HS-5 (cell line): ENCODE data around the gene CDC42EP5.

Experiments
- DNase-seq: peaks from one replicate; pipeline ENCODE4 v3.0.0-alpha.2; 2012; ENCODE audit warnings: low read depth

CDC42EP5 gene

DNA sequence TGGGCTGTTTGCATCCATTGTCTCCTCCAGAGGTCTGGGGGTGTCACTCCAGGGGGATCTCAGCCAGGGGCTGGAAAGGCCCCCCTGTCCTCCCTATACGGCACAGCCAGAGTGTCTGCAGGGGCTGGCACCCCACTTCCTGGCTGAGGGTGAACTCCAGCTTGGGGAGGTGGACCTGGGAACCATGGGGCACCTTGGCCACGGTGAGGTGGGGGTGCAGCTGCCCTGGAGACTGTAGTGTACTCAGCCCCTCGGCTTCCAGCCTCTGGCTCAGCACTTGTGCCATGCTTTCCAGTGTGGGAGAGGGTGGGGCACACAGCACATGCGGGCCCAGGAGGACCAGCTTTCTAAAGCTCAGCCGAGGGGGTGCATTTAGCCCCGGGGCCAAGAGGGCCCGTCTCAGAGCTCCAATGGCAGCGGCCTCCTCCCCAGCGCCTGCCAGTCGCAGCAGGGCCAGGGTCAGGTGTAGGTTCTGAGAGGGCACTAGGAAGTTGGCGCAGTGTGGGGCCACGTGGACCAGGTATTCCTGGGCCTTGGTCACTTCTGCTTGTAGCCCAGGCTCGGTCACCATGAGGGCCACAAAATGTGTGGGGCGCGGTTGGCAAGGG, 10.9 kb downstream of the CDC42EP5 start:
- DNase-seq, result no peak

DNA sequence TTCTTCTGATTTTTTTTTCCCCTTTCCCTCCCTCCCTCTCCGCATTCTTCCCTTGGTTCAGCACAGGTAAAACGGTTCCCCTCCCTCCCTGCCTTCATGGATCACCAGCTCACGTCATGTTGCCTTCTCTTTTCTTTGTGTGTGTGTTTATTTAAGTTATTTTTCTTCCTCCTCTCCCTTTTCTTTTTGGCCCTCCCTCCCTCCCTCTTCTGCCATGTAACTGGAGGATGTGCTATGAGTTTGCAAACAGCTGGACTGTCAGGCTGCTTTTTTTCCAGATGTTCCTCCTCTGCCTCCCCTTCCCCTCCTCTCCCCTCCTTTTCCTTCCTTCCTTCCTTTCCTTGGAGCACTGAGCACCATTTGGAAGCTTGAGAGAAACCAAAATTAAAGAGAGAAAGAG, 11.5 kb downstream of the CDC42EP5 start:
- DNase-seq, result no peak

DNA sequence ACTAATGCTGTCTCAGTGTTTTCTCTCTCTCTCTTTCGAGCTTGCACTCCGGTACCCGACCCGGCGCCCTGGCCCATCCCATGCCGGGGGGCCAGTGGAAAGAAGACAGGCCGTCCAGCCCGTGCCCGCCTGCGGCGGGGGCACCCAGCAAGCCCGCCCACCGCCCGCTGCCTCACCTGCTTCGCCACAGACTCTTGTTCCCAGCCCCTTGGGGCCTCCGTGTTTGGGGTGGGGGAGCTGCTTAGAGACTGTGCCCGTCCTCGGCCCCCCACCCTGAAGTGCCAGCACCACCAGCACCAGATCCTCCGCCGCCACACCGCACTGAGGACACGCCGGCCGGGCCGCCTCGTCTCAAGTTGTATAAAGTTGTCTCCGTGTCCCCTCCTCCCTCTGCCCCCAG, 11.9 kb downstream of the CDC42EP5 start:
- DNase-seq, result no peak

DNA sequence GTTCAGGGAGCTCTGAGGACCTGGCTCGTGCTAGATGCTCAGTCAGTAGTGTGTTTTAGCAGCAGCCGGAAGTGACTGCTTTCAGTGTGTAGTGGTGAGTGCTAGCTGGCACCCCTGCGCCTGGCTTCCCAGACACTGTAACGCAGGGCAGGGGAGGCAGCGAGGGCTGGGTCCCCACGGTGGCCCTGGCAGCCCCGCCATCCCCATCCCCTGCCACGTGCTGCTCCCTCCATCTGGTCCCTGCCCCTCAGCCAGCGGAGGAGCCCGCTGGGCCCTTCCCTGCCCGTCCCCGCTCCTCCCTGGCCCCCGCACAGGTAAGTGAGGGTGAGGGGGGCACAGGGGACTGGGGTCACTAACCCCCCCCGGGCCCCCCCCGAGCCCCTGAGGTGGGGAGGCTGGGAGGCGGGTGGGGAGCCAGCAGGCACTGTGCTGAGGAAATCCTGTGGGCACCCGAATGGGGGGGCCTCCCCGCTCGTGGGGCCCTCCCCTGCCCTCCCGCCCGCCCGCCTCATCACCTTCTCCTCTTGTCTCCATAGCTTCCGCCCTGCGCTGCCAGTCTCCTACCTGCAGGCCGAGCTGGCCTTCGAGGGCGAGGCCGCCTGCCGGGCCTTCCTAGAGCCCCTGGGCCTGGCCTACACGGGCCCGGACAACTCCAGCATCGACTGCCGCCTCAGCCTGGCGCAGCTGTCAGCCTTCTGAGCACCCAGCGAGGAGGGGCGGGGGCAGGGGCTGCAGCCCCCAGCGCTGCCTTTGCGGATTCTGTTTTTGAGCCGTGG, 12.7 kb downstream of the CDC42EP5 start:
- DNase-seq, result no peak

DNA sequence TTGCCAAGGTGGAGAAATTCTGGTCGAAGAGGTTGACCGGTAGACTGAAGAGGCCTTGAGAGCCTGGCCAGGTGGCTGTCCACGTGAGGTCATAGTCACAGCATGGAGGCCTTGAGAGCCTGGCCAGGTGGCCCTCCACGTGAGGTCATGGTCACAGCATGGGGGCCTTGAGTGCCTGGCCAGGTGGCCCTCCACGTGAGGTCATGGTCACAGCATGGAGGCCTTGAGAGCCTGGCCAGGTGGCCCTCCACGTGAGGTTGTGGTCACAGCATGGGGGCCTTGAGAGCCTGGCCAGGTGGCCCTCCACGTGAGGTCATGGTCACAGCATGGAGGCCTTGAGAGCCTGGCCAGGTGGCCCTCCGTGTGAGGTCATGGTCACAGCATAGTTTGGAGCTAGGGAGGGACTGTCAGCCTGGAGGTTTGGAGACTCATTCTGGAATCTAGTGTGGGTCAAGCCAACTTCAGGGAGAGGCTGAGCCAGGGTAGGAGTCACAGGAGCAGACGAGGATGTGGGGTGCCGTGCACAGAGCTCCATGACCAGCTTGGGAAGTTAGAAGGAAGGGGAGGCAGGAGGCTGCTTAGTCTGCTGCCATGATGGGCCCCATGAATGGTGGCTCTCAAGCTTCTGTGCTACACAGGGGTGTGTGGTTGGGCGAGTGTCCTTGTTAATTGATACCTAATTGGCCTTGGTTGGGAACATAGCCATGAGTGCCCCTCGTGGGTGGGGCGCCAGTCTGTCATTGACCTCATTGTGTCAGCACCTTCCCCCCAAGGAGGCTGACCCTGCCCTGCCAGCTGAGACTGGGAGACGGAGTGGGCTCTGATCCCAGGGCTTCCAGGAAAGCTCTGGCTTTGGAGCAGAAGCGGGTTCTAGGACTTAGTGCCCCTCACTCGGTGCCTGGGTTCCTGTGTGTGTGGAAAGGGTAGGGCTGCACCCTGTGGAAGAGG, 13.5 kb downstream of the CDC42EP5 start:
- no peak for DNase-seq

DNA sequence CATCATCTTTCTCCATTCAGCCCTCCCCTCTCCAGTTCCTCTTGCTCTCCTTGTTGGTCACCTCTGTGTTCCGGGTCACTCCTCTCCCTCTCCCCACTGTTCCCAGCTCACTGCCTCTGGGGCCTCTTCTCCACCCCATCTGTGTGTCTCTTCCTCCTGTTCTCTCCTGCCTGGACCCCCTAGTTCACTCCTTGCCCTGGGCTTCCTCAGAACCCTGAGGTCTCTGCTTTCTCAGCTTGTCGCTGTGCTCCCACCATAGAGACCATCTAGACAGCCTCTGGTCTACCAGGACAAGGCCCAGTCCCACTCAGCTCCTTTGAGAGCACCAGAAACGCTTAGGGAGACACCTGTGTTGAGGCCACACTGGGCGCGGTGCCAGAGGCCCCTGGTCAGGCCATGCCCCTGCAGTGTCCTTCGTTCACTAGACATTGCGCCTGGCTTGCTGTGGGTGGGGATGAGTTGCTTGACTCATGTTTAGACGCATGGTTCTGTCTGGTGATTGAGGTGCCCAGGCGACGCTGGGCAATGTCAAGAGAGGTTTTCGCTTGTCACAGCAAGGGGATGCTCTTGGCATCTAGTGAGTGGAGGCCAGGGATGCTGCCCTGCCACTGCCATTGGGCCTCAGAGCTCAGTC, 14.3 kb downstream of the CDC42EP5 start:
- no peak for DNase-seq

DNA sequence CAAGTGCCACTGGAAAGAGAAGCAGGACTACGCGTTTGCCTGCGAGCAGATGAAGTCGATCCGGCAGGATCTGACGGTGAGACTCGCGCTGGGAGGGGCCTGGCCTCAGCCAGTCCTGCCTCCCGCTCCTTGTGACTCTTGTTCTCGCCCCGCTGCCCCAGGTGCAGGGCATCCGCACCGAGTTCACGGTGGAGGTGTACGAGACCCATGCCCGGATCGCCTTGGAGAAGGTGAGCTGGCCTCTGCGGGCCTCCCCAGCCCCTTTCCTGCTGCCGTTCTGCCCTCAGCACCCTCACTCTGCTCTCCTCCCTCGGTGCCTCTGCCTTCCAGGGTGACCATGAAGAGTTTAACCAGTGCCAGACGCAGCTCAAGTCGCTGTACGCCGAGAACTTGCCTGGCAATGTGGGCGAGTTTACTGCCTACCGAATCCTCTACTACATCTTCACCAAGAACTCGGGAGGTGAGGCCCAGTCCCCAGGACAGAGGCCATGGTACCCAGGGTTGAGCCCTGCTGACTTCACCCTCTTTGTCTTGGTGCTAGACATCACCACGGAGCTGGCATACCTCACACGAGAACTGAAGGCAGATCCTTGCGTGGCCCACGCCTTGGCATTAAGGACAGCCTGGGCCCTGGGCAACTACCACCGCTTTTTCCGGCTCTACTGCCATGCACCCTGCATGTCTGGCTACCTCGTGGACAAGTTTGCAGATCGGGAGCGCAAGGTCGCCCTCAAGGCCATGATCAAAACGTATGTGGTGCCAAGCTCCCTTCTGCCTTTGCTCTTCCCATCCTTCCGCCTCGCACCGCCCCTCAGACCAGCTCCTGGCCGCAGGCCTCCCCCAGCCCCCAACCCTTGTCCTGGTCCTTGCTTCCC, 15.1 kb downstream of the CDC42EP5 start:
- no peak for DNase-seq

DNA sequence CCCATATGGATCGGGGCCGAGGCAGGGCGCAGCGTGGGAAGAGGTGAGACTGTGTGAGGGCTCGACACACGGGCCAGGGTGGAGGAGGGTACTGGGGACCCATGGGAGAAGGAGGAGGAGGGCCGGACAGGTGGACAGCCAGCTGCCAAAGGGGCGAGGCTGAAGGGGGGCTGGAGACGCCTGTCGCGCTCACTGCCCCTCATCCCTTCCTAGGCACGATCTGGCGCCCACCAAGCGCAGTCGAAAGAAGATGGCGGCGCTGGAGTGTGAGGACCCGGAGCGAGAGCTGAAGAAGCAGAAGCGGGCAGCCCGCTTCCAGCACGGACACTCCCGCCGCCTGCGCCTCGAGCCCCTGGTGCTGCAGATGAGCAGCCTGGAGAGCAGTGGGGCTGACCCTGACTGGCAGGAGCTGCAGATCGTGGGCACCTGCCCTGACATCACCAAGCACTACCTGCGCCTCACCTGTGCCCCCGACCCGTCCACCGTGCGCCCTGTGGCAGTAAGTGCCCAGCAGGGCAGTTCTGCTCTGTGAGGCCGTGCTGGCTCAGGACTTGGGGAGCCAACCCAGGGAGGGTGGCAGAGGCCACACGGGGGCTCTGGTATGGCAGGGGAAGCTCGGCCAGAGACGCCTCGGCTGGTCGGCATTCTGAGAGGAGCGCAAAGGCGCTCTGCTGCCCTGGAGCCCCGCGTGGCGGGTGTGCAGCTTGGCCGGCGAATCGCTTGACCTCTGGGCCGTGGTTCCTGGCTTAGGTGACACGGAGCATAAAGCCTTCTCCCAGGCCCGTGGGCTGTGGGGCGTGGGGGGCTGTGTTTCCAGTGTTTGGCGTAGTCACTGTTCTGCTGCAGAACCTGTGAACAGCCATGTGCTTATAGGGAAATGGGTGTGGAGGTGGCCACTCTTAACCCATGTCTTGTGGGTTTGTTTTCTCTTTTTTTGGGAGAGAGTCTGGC, 16.4 kb downstream of the CDC42EP5 start:
- DNase-seq, result no peak

DNA sequence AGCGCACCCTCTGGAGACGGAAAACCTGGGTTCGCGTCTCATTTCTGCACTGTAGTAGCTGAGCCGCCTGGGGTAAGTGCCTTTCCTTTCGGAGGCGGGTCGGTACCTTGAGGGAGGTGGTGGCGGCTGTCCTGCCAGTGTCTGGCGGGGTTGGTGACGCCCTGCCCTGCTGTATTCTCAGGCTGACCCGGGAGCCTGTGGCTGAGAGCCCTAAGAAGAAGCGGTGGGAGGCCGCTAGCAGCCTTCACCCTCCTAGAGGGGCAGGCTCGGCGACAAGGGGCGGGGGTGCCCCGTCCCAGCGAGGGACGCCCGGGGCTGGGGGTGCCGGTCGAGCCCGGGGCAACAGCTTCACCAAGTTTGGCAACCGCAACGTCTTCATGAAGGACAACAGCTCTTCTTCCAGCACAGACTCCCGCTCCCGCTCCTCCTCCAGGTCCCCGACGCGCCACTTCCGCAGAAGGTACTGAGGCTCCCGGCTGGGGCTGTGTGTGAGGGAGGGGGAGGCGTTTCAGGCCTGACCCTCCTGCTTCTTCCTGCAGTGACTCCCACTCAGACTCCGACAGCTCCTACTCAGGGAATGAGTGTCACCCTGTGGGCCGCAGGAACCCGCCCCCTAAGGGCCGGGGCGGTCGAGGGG, 17.2 kb downstream of the CDC42EP5 start:
- DNase-seq, result no peak

DNA sequence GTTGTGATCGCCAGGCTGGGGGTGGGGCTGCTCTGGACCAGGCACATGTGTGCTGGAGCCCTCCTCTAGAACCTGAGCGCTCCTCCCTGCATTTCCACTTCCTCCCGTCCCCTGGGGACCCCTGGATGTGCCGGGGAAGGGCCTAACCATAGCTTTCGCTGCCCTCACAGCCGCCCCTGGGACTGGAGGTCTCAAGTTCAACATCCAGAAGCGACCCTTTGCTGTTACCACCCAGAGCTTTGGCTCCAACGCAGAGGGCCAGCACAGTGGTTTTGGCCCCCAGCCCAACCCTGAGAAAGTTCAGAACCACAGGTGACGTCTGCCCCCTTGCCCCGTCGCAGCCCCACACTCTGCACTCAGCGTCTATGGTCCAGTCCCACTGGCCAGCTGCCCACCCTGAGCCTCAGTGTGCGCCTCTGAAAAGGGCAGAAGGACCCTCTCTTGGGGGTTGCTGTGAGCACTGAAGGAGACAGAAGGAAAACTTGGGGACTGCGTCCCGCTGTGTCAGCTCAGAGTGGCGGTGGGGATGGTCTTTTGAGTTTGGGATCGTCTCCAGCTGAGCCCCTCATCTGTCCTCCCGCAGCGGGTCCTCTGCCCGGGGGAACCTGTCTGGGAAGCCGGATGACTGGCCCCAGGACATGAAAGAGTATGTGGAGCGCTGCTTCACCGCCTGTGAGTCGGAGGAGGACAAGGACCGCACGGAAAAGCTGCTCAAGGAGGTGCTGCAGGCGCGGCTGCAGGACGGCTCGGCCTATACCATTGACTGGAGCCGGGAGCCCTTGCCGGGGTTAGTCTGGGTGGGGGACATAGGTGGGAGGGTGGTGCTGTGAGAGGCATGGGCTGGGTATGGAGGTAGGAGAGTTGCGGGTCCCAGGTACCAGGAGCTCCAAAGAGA, 18.1 kb downstream of the CDC42EP5 start:
- no peak for DNase-seq

DNA sequence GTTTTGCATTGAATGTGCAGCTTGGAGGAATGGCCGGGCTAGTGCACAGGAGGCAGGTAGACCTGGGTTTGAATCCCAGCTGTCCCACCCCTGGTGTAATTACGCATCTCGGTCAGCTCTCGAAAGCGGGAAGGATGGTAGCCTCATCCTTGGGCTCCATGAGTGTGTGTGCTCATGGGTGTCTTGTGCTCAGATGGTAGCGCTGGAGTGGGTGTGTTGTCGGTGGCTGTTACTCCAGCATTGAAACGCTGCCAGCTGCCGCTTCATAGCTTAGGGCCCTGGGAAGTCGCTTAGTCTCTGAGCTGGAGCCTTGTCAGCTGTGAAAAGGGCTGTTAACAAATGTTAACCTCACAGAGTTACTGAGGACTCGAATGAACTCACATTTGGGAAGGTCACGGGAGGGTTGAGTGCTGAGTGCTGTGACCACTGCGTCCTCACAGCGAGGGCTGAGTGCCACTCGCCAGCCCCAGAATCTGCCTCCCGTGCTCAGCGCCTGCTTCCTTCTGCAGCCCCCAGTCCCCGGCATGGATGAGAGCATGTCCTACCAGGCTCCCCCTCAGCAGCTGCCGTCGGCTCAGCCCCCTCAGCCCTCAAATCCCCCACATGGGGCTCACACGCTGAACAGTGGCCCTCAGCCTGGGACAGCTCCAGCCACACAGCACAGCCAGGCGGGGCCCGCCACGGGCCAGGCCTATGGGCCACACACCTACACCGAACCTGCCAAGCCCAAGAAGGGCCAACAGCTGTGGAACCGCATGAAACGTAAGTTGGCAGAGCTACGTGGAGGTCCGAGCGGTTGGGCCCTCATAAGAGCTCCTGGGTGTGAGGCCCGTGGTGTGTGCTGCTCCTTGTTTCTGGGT, 18.9 kb downstream of the CDC42EP5 start:
- DNase-seq, result no peak

DNA sequence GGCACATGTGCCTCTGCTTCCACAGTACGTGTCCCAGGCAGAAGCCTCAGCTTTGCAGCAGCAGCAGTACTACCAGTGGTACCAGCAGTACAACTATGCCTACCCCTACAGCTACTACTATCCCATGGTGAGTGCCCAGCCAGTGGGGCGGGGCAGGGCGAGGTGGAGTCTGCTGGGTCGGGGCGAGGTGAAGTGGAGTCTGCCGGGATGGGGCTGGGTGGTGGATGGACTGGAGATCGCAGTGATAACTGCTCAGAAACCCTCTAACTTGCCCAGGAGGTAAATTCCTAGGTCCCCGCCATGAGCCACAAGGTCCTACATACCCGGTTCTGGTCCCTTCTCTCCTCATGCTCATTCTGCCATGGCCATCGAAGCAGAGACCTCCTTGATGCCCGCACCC, 20.5 kb downstream of the CDC42EP5 start:
- DNase-seq, result no peak

DNA sequence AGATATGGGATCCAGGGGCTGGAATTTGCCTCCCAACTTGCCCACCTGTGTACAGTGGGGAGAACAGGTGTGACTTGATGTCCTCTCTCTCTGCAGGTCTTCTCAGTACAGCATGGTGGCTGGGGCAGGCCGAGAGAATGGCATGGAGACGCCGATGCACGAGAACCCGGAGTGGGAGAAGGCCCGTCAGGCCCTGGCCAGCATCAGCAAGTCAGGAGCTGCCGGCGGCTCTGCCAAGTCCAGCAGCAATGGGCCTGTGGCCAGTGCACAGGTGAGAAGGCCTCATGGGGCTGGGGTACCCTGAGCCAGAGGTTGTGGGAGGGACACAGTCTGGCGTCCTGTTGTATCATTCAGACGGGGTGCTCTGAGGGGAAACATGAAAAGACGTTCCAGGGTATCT, 21.1 kb downstream of the CDC42EP5 start:
- no peak for DNase-seq

DNA sequence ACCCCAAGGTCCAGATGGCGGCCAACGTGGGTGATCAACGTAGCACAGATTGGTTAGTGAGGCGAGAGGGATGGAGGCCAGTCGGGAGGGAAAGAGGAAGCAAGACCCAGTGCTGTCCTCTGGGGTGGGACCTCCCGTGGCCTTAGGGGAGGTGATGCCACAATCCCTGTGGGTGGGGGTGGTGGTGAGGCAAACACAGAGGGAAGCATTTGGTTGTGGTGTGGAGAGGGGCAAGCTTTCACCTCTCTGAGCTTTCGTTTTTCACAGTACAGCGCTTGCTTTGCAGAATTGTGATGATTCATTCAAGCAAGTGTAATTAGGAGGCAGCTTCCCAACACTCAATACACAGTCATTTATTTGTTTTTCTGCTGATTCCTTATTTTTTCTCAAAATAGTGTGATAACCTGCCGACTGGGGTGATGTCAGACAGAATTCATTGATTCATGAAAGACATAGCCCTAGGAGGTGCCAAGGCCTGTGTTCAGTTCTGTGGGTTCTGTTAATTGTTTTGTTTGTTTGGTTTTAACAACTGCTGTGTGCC, 21.7 kb downstream of the CDC42EP5 start:
- no peak for DNase-seq

DNA sequence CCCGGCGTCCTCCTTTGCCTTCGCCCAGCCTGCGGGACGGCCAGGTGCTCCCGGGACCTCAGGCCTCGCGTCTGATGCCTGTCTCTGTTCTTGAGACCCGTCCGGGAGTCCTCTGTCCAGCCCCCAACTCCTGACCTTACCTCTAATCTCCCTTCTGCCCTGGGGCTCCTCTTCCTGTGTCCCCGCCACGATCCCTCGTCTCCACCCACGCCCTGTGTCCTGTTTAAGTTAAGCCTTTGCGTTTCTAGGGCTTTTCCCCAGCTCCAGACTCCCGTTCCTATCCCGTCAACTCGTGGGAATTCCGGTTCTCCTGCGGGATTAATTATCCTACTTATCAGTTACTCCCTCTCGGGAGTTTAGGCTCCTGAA, 23.4 kb downstream of the CDC42EP5 start:
- no peak for DNase-seq

DNA sequence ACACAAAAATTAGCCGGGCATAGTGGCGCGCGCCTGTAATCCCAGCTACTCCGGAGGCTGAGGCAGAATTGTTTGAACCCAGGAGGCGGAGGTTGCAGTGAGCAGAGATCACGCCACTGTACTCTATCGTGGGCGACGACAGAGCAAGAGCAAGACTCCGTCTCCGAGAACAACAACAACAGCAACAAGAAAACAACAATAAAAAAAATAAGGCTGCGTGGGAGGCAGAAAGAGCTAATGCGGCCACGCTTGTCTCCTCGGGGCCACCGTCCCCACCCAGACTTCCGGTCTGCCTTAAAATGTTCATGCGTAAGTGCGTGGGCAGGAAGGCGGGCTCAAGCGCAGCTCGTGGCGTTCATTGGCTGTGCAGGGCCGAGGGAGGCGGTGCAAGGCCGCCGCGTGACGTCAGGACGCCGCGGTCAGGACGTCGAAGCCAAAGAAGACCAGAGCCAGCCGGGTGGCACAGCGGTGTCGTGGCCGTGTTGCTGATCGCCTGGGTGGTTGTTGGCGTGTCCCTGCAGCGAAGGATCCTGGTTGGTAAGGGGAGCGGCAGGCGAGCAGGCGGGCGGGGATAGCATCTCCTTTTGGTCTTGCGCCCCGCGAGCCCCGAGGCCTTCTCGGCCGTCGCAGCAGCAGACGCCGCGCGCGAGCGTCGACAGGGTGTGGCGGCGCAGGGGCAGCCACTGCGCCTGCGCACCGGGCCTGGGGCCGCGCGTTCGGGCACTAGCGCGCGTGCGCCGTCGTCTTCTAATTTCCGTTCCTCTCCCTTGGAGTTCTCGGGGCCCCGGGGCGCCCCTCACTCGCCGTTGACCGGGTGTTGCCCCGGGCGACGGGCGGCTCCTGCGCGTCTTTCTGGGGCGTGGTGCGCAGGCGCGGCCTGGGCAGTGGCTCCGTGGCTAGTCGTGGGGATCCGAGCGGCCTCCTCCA, 24.1 kb downstream of the CDC42EP5 start, which contains the start of gene LENG8:
TSS of gene LENG8 (plus strand) at position 426 of the 927 bp plus-strand sequence. CDS start 2,146 bp downstream, outside the sequence.
- DNase-seq, result peak; percentile 92
